IPS DF 4.7 (cell line): ENCODE results near the gene AQP11.
"Not testable (repeated sequence)": the region's sequence is repeated elsewhere in the genome, so short reads cannot be mapped to it uniquely, and the experiment has no call there.

Experiments
- DNase-seq: peaks from one replicate; pipeline ENCODE4 v3.0.0-alpha.2; 2013; ENCODE audit warnings: low spot score; ENCODE audit errors: extremely low read depth

AQP11 gene

GRCh38 chr11:77592727-77593126, 3.0 kb downstream of the AQP11 start:
- no peak for DNase-seq

GRCh38 chr11:77593883-77594282, 4.1 kb downstream of the AQP11 start:
- DNase-seq, result no peak

DNA sequence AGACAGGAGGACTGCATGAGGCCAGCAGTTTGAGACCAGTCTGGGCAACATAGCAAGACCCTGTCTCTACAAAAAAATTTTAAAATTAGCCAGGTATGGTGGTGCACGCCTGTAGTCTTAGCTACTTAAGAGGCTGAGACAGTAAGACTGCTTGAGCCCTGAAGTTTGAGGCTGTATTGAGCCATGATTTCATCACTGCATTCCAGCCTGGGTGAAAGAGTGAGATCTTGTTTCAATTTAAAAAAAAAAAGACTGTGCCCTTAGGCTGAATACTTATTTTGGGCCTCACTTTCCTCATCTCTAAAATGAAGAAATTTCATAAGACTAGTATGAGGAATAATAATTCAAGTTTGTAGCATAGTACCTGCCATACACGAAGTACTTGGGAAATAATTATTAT, 6.9 kb downstream of the AQP11 start:
- no peak for DNase-seq

- no peak for DNase-seq
Observed at GRCh38 chr11:77598195-77598594, 8.4 kb downstream of the AQP11 start.

GRCh38 chr11:77602381-77603088, 12.8 kb downstream of the AQP11 start:
- DNase-seq, result no peak

- DNase-seq, result no peak
Observed at GRCh38 chr11:77604281-77604680, 14.5 kb downstream of the AQP11 start.

DNA sequence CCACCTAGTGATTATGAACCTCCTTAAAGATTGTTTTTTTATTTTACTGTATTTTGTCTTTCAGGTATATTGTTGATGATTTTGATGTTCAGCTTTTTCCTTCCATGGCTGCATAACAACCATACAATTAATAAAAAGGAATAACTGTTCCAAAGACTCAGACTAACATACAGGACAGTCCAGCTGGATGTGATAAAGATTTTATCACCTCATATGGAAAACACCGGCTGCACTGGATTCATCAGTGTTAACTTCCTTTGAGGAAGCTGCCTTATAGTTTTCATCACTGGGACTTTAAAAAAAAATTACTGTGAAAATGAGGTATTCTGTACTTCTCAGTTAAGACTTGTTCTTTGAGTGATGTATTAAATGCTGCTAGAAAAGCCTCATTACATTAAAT, 19.5 kb downstream of the AQP11 start:
- DNase-seq, result no peak

- no peak for DNase-seq
Observed at GRCh38 chr11:77611921-77612320, 22.2 kb downstream of the AQP11 start.

- DNase-seq, result no peak
Observed at GRCh38 chr11:77617892-77618291, 28.1 kb downstream of the AQP11 start.

DNA sequence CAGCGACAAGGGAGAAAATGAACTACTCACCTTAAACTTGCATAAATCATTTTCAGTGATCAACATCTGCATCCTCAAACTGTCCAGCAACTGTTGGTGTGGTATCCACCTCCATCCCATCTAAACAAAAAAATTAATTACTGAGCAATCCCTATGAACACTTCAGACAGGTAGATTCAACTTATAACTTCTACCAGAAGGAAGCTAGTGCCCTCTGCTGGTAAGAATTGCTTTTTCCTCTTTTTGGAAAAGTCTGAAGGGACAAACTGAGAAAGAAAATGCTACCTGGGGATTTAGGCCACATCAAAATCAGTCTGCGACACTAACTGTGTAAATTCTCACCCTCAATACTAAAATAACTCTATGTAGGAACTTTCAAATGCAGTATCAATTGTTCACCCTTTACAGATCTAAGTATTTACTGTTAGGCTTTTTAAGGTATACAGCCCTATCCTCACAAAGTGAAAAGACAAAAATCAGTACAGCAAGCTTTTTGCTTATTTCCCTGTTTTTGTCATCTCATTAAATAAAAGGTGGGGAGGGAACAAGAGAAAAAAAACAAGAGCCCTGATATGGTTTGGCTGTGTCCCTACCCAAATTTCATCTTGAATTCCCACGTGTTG, 29.9 kb downstream of the AQP11 start:
- peak; percentile 30 for DNase-seq

DNA sequence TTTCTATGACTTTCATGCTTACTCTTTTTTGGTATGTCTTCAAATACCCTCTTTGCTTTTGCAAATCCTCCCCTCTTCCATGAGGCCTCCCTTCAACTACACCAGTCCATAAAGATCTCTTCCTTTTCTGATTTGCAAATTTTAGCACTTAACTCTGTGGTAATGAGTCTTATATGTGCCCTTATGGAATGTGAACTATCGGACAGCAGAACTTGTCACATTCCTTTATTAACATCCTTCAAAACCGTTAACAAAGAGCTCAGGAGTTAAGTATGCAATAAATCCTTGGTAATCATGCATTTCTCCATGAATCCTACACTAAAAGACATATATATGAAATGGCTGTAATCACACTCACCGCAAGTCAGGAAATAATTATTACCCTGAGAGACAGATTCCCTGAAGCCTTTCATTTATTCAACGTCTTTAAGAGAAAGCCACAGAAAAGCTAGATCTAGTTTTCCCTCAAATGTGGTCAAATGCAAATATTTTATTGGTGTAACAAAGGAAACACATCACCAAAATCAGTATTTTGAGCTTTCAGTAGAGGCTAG, 40.5 kb downstream of the AQP11 start:
- DNase-seq, result no peak

GRCh38 chr11:77633926-77634325, 44.2 kb downstream of the AQP11 start:
- DNase-seq, result not testable (repeated sequence)

DNA sequence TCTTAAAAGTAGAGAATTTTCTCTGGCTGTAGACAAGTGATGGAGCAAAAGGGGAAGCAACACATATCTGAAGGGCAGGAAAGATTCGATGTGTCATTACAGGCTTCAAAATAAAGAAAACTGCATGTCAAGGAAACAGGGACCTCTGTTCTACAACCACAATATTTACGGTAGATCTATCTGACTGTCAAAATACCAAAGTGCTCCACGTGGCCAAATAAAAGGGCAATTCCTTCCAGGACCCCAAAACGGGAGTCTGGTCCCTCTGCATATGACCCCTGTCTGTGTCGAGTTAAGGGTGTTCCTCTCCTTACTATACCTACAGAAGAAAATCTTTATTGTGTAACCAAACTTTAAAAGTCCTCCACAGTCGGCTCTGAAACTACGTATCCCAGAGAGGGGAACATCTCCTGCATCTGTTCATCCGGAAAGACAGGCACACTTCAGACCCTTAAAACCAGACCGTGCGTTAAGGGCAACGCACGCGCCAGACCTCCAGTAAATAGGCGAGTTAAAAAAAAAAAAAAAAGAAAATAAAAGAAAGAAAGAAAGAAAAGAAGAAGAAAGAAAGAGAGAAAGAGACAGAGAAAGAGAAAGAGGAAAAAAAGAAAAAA, 47.1 kb downstream of the AQP11 start:
- no peak for DNase-seq

- peak; percentile 58 for DNase-seq
Observed at GRCh38 chr11:77637345-77638165, 47.8 kb downstream of the AQP11 start, which contains the start of gene CLNS1A. Gene CLNS1A (minus strand): TSS chr11:77637794. CDS start chr11:77637714, 80 bp downstream.

- no peak for DNase-seq
Observed at GRCh38 chr11:77642228-77642627, 52.5 kb downstream of the AQP11 start.

GRCh38 chr11:77644887-77645286, 55.1 kb downstream of the AQP11 start:
- DNase-seq, result no peak

DNA sequence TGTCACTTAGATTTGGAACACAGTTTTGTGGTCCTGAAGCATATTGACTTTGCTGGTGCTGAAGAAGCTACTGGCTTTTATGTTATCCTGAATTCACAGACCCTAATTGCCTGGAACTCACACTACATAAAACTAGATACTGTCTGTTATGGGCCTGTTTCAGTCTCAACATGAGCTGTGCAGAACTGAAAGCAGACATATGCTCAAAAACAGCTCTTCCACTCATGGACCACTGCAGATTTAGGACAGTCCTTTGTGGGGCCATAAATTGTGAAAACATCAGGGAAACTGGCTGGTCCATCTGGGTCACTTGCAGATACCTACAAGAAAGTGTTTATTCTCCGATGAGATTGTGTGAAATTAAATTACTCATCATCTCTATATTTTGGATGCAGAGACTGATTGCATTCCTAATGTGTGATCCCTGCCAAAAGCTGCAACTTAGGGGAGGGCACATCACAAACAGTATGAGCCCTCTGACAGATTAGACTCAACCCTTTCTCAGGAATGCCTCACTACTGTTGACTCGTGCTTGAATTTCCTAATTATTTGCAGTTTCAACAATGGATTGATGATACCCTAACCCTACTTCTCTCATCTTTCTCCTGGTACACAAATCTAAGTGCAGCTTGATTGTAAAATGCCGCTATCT, 58.0 kb downstream of the AQP11 start:
- DNase-seq, result no peak

DNA sequence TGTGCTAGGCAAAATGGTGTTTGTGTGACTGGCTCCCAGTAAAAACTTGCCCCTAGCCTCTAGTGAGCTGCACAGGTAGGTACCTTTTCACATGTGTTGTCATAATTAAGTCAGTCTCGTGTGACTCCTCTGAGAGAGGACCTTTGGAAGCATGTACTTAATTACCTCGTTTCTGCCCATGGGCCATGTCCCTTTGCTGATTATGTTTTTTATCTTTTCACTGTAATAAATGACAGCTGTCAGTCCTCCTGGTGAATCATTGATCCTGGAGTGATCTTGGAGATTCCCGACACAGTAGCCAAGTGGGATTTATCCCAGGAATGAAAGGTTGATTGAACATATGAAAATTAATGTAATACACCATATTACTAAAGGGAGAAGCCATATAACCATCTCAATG, 60.4 kb downstream of the AQP11 start:
- DNase-seq, result no peak

DNA sequence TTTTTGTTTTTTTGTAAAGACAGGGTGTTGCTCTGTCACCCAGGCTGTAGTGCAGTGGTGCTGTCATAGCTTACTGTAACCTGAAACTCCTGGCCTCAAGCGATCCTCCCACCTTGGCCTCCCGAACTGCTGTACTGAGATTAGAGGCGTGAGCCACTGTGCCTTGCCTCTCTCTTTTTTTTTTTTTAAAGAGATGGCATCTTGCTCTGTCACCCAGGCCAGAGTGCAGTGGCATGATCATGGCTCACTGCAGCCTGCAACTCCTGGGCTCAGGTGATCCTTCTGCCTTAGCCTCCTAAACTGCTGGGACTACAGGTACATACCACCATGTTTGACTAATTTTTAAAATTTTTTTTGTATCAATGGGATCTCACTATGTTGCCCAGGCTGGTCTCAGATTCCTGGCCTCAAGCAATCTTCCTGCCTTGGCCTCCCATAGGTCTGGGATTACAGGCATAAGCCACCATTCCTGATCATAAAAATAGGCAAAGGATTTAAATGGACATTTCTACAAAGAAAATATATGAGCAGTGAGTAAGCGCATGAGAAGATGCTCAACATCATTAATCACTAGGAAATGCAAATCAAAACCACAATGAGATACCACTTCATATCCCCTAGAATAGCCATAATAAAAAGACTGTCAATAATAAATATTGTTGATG, 65.1 kb downstream of the AQP11 start:
- no peak for DNase-seq

DNA sequence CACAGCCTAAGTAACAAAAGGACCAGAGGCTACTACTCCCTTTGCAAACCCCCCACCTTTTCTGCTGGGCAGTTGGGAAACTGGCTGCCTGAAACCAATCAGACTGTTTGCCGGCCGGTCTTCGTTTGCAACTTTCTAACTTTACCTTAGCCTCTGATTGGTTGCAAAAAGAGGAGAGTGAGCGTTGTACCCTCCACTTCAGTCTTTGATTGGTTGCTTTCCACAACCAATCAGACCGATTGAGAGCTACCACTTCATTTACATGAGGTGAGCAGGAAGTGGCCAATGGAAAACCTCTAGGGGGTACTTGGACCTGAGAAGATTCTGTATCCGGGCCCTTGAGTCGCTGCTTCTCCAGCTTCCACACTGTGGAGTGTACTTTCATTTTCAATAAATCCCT, 66.6 kb downstream of the AQP11 start:
- peak; percentile 7 for DNase-seq
